ENCODE results near the gene TMEM91. TPM values are rescaled to one million over a fixed set of nuclear protein-coding genes. Genes with fewer than 3 reads are reported as not detected.

The TMEM91 gene
- total RNA-seq, 1 donor from 2014 or later: 7.4 TPM

DNA sequence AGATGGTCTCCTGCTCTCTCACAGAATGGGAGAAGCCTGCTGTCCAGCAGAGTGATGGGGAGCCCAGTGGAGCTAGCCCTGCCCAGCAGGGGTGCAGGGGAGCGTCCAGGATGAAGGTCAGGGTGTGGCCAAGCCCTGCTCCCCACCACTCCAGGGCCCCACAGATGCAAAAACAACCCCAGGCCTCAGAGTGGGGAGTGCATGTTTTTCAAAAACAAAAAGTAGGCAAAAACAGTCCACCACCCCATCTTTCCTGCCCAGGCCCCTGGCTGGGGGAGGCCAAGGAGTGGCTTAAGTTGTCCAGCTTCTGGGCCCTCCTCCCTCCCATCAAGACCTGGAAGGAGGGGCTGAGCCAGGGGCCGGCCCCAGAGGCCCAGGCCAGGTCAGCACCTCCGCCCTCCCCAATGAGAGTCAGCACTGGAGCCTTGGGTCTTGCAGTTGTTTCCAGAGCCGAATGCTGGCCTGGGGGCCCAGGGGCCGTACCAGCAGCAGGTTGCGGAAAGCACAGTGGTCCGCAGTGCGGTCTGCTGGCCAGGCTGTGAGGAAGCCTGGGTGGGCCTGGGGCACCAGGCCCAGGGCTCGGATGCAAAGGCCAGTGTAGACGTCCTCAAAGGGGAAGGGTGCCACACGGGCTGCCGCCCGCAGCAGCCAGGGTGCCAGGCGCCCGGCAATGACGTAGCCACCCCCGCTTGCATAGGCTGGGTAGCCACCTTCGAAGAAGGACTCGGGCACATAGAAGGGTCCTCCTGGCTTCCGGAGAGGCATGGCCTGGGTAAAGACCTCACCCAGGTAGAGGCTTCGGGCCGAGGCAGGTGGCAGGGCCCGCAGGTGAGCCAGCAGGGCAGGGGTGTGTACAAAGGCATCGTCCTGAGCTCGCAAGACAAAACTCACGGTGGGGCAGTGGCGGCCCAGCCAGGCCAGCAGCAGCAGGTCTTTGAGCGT is 49.1 kb downstream of the TMEM91 start:
- DNase-seq (ENCODE audit: low read depth) (no peak), FAIRE-seq (no peak)
- Histone ChIP-seq H3K4me3 (ENCODE audit: insufficient read depth, low read depth, low read length) (no peak overlapping the region), H3K4me1 (ENCODE audit: insufficient read depth, low read length) (peaks cover 9% of the 10 kb centered on the region), H3K36me3 (ENCODE audit: insufficient read depth, low read length) (peaks cover 2% of the 10 kb centered on the region), H3K27me3 (ENCODE audit: insufficient read depth, low read length) (no peaks in the 10 kb centered on the region), H3K79me2 (ENCODE audit: insufficient read depth, low read length) (no peaks in the 10 kb centered on the region), H3K27ac (ENCODE audit: low read depth, low read length) (no peak overlapping the region), H2AFZ (ENCODE audit: low read depth, low read length) (no peak overlapping the region), H3K9me3 (ENCODE audit: insufficient read depth, low read depth, low read length) (no peaks in the 10 kb centered on the region), H4K20me1 (ENCODE audit: insufficient read depth, low read length) (no peaks in the 10 kb centered on the region), H3K4me2 (ENCODE audit: low read length) (no peak overlapping the region), H3K9ac (ENCODE audit: low read length) (no peak overlapping the region)
- peak overlapping the region; percentile 56 for H3K4me3 Mint-ChIP-seq (ENCODE audit: unreplicated experiment)
- TF ChIP-seq EZH2 (IDR thresholded peaks at IDR 0.05; ENCODE audit: insufficient read depth, low read length): no peak
- TF ChIP-seq, protein P1, sequence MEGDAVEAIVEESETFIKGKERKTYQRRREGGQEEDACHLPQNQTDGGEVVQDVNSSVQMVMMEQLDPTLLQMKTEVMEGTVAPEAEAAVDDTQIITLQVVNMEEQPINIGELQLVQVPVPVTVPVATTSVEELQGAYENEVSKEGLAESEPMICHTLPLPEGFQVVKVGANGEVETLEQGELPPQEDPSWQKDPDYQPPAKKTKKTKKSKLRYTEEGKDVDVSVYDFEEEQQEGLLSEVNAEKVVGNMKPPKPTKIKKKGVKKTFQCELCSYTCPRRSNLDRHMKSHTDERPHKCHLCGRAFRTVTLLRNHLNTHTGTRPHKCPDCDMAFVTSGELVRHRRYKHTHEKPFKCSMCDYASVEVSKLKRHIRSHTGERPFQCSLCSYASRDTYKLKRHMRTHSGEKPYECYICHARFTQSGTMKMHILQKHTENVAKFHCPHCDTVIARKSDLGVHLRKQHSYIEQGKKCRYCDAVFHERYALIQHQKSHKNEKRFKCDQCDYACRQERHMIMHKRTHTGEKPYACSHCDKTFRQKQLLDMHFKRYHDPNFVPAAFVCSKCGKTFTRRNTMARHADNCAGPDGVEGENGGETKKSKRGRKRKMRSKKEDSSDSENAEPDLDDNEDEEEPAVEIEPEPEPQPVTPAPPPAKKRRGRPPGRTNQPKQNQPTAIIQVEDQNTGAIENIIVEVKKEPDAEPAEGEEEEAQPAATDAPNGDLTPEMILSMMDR (IDR thresholded peaks at IDR 0.05; ENCODE audit: insufficient read depth, low read depth, low read length): no peak
- H3K27me3 Mint-ChIP-seq (ENCODE audit: low read depth, unreplicated experiment): no peaks in the 10 kb centered on the region
- peaks cover 15% of the 10 kb centered on the region for H3K36me3 Mint-ChIP-seq (ENCODE audit: low read depth, unreplicated experiment)
- H3K4me1 Mint-ChIP-seq (ENCODE audit: low read depth, unreplicated experiment): peaks cover 10% of the 10 kb centered on the region
- no peak overlapping the region for H3K27ac Mint-ChIP-seq (ENCODE audit: unreplicated experiment)
- no peaks in the 10 kb centered on the region for H3K9me3 Mint-ChIP-seq (ENCODE audit: unreplicated experiment)

DNA sequence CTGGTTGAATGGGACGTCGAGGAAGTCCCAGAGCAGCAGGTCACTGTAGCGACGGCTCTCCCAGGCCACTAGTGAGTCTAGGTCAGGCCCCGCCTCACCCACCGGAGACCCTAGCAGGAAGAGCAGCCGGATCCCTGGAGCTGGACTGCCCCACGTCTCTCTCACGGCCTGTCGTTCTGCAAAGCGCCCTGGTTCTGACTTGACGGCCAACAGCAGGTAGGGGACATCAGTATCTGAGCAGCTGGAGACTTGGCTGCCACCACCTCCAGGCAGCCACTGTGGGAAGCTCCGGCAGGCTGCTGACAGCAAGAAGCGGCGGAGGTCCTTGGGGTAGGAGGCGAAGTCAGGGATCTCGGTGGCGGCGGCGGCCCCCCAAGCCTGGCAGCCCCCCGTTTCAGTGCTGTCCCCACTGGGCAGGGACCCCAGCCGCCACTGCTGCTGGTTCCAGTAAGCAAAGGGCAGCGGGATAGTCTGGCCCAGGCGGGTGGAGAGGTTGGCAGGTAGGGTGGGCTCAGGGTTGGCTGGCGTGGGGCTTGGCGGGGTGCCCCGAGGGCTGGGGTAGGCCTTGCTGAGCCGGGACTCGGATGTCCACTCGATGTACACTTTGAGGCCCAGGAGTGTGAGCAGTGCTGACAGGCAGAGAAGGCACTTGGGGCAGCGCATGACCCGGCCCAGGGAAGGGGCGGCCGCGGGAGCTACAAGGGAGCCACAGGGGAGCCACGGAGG is 49.9 kb downstream of the TMEM91 start:
- TF ChIP-seq, protein P1 (IDR thresholded peaks at IDR 0.05; ENCODE audit: insufficient read depth, low read depth, low read length): no peak
- no peak for TF ChIP-seq EZH2 (IDR thresholded peaks at IDR 0.05; ENCODE audit: insufficient read depth, low read length)
- H3K4me3 ChIP-seq (ENCODE audit: insufficient read depth, low read depth, low read length): no peak overlapping the region
- no peaks in the 10 kb centered on the region for H3K9me3 ChIP-seq (ENCODE audit: insufficient read depth, low read depth, low read length)
- no peaks in the 10 kb centered on the region for H4K20me1 ChIP-seq (ENCODE audit: insufficient read depth, low read length)
- no peaks in the 10 kb centered on the region for H3K79me2 ChIP-seq (ENCODE audit: insufficient read depth, low read length)
- peak overlapping the region; percentile 80 for H3K4me2 ChIP-seq (ENCODE audit: low read length)
- no peak overlapping the region for H3K9ac ChIP-seq (ENCODE audit: low read length)
- no peak overlapping the region for H3K27ac ChIP-seq (ENCODE audit: low read depth, low read length)
- H3K9me3 Mint-ChIP-seq (ENCODE audit: unreplicated experiment): no peaks in the 10 kb centered on the region
- peaks cover 15% of the 10 kb centered on the region for H3K36me3 Mint-ChIP-seq (ENCODE audit: low read depth, unreplicated experiment)
- no peaks in the 10 kb centered on the region for H3K27me3 ChIP-seq (ENCODE audit: insufficient read depth, low read length)
- H3K4me1 ChIP-seq (ENCODE audit: insufficient read depth, low read length): peaks cover 9% of the 10 kb centered on the region
- H3K27ac Mint-ChIP-seq (ENCODE audit: unreplicated experiment): no peak overlapping the region
- no peak overlapping the region for H2AFZ ChIP-seq (ENCODE audit: low read depth, low read length)
- no peaks in the 10 kb centered on the region for H3K27me3 Mint-ChIP-seq (ENCODE audit: low read depth, unreplicated experiment)
- no peak overlapping the region for H3K4me3 Mint-ChIP-seq (ENCODE audit: unreplicated experiment)
- DNase-seq (ENCODE audit: low read depth) (no peak), FAIRE-seq (no peak)
- peaks cover 2% of the 10 kb centered on the region for H3K36me3 ChIP-seq (ENCODE audit: insufficient read depth, low read length)
- peaks cover 12% of the 10 kb centered on the region for H3K4me1 Mint-ChIP-seq (ENCODE audit: low read depth, unreplicated experiment)
